RPMI8226 (cell line): ENCODE data around the gene TRAF5.
"Not testable (repeated sequence)": the region's sequence is repeated elsewhere in the genome, so short reads cannot be mapped to it uniquely, and the experiment has no call there.

Experiments used
- DNase-seq: peaks from one replicate; pipeline ENCODE4 v3.0.0-alpha.2; 2015

Gene TRAF5

GRCh38 chr1:211379446-211379845 is 52.8 kb downstream of the TRAF5 start:
- DNase-seq = no peak

GRCh38 chr1:211381481-211382181 is 55.0 kb downstream of the TRAF5 start:
- no peak for DNase-seq

DNA sequence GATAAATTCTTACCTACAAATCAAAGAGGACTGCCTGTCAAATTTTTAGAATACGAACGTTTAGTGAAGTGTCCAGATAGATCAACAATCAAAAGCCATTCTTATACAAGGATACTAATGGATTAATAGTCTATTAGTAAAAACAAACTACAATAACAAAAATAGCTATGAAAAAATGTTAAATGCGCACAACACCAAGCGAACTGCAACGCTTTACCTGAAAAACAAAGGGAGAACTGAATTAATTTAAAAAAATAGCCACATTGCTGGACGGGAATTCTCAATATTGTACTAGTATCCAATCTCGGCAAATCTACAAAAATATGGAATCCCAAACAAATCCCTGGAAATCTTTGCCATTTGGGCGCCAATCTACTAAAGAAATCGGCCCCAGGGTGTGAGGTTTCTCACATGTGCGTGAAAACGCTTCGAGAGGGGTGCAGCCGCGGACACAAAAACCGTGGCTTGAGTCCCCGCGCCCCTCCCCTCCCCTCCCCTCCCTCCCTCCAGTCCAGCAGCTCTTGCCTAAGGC is 55.6 kb downstream of the TRAF5 start:
- no peak for DNase-seq

GRCh38 chr1:211382714-211383480 is 56.3 kb downstream of the TRAF5 start:
- DNase-seq = peak; percentile 98

DNA sequence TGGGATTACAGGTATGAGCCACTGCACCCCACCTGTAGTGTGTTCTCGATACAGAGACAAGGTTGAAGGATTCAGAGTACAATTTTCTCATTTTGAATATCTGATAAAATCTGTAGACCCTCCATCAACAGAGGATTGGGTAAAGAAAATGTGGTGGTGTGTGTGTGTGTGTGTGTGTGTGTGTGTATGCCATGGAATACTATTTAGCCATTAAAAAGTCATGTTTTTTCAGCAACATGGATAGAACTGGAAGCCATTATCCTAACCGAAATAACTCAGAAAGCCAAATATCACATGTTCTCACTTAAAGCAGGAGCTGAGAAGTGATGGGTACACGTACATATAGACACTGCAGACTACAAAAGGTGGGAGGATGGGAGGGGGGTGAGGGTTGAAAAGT is 57.9 kb downstream of the TRAF5 start:
- no peak for DNase-seq

- no peak for DNase-seq
These were observed 60.3 kb downstream of the TRAF5 start for GRCh38 chr1:211386921-211387320.

DNA sequence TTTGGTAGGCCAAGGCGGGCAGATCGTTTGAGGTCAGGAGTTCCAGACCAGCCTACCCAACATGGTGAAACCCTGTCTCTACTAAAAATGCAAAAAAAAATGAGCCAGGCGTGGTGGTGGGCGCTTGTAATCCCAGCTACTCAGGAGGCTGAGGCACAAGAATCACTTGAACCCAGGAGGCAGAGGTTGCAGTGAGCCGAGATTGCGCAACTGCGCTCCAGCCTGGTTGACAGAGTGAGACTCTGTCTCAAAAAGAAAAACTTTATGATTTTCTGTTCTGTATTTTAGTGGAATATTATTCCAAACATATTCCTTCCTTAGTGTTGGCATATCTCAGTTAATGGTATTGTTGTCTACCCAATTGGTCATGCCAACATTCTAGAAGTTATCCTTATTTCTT is 64.2 kb downstream of the TRAF5 start:
- not testable (repeated sequence) for DNase-seq

DNA sequence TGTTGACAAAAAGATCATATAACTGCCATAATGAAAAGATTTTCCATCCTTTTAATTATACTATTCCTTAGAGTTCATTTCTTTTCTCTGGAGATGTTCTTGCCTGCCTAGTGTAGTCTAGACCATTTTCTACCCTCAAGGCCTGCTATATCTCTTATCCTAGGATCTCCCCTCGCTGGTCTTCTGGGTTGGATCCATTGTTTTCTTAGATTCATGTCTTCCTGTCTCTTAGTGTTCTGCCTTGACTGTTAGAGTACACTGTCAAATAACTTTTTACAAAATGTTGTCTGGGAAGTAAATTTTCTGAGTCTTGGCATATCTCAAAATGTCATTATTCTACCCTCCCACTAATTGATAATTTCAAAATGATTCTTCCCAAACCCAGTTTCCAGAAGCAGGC is 66.6 kb downstream of the TRAF5 start:
- no peak for DNase-seq

DNA sequence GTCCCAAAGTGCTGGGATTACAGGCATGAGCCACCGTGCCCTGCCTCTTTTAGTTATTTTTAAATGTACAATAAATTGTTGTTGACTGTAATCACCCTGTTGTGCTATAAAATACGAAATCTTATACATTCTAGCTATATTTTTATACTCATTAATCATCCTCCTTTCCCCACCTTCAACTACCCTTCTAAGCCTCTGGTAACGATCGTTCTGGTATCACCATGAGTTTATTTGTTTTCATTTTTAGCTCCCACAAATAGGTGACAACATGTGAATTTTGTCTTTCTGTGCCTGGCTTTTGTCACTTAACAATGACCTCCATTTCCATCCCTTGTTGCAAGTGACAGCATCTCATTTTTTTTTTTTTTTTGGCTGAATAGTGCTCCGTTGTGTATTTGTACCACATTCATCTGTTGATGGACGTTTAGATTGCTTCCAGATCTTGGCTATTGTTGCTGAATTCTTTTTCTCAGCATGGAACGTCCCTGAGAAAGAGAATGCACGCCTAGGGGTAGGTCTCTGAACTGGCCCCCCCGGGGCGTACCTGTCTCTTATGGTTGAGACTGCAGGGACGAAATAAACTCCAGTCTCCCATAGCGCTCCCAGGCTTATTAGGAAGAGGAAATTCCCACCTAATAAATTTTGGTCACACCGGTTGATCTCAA is 71.8 kb downstream of the TRAF5 start:
- not testable (repeated sequence) for DNase-seq

DNA sequence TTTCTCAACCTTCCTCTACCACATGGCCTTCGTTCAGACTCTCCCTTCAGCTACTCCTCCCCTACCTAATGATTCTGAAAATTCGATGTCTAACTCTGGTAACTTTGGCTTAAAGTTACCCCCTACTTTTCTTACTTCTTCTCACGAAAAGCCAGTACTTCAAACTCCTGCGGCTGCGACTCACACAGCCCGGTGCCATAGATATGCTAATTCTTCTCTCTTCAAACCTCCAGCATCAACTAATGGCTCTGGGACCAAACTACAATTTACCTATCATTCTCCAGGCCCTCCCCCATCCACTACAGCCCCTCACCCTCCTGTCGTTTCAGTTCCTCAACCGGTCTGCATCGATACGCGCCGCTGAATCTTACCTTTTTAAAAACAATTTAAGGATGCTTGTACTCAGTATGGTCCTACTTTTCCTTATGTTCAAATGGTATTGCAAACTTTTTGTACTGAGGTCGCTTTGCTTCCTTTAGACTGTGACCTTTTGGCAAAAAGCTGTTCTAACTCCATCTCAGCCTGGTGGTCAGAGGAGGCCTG is 73.3 kb downstream of the TRAF5 start:
- DNase-seq = not testable (repeated sequence)

DNA sequence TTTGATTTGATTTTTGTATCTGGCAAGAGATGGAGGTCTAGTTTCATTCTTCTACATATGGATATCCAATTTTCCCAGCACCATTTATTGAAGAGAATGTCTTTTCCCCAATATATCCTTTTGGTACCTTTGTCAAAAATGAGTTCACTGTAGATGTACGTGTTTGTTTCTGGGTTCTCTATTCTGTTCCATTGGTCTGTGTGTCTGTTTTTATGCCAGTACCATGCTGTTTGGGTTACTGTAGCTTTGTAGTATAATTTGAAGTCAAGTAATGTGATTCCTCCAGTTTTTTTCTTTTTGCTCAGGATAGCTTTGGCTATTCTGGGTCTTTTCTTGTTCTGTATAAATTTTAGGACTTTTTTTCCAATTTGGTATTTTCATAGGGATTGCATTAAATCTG is 75.1 kb downstream of the TRAF5 start:
- DNase-seq = not testable (repeated sequence)

- DNase-seq = not testable (repeated sequence)
These were observed 79.5 kb downstream of the TRAF5 start for GRCh38 chr1:211406086-211406485.

GRCh38 chr1:211407749-211408148 is 81.1 kb downstream of the TRAF5 start:
- DNase-seq = not testable (repeated sequence)

DNA sequence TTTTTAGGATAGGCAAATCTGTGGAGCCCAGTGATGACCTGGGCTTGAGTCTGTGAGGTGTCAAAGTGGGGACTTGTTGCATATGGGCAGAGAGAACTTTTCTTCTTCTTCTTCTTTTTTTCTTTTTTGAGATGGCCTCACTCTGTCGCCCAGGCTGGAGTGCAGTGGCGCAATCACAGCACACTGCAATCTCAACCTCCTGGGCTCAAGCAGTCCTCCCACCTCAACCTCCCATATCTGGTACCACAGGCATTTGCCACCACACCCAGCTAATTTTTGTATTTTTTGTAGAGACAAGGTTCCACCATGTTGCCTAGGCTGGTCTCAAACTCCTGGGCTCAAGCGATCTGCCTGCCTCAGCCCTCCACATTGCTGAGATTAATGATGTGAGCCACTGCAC is 85.0 kb downstream of the TRAF5 start:
- DNase-seq = no peak

DNA sequence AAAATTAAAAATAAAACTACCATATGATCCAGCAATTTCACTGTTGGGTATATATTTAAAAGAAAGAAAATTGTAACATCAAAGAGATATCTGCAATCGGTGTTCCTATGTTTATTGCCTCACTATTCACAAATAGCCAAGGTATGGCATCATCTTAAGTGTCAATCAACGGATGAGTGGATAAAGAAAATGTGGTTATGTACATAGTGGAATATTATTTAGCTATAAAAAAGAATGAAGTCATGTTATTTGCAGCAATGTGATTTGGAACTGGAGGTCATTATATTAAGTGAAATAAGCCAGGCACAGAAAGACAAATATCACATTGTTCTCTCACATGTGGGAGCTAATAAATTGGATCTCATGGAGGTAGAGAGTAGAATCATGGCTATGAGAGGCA is 89.1 kb downstream of the TRAF5 start:
- peak; percentile 13 for DNase-seq

DNA sequence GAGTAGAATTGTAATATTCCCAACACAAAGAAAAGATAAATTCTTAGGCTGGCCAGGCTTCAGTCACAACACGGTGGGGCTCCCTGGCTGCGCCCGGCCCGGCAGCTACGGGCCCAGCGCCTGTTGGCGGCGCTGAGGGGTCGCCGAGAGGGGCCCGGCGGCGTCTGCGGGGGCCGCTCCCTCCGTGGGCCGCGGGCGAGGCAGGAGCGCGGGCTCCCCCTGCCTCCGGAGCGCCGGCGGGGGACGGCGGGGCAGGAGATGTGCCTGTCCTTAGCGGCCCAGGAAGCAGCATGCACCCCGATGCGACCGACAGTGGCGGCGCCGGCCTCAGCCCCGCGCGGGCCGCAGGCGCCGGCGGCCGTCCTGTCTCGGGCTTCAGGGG is 89.6 kb downstream of the TRAF5 start:
- DNase-seq = peak; percentile 66

DNA sequence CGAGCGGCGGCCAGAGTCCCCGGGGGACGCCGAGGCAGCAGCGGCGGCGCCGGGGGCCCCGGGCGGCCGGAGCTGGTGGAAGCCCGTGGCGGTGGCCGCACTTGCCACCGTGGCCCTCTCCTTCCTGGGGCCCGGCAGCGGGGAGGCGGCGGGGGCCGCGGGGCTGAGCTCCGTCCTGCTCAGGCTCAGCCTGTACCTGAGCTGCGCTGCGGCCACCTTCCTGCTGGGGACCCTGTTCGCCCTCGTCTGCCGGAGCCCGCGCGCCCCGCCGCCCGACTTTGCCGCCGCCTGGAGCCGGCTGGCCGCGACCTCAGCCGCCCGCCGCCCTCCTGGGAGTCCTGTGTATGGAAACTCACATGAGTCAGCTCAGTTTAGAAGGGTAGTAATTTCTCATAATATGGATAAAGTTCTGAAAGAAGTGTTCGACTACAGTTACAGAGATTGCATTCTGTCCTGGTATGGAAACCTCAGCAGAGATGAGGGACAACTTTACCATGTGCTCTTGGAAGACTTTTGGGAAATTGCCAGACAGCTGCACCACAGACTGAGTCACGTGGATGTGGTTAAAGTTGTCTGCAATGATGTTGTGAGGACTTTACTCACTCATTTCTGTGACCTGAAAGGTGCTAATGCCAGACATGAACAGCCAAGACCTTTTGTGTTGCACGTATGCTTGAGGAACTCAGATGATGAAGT is 90.1 kb downstream of the TRAF5 start:
- DNase-seq = peak; percentile 82

DNA sequence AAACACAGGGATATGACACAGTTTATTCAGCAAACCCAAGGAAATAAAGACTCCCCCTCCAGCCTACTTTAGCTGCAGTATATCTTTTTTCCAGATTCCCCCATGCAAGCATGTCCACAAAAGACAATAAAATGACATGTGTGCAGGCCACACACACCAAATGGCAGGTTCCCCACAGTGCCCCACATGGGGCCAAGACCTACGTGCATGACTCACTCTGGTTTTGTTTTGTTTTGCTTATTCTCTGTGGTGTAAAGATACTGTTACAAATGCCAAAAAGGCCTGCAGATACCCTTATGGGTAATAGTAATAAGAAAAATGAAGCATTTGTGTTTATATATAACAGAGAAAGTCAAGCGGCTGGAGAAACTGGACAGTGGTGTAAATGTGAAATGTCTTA is 93.8 kb downstream of the TRAF5 start:
- no peak for DNase-seq

GRCh38 chr1:211420845-211421454 is 94.3 kb downstream of the TRAF5 start:
- DNase-seq = no peak

GRCh38 chr1:211424018-211424417 is 97.4 kb downstream of the TRAF5 start:
- DNase-seq = no peak
